DMS79 (cell line): ENCODE measurements around the gene CERS6.

ENCODE experiments used
- DNase-seq: peaks from one replicate; lab custom pipeline; 2025; lab: John Stamatoyannopoulos, UW

Gene CERS6

GRCh38 chr2:168573128-168573903, 117.2 kb downstream of the CERS6 start:
- DNase-seq: no peak

- DNase-seq: peak; percentile 77
Observed at GRCh38 chr2:168574856-168575630, 119.0 kb downstream of the CERS6 start.

- no peak for DNase-seq
Observed at GRCh38 chr2:168577885-168578284, 121.8 kb downstream of the CERS6 start.

GRCh38 chr2:168583064-168583709, 127.1 kb downstream of the CERS6 start:
- DNase-seq: no peak

- peak; percentile 79 for DNase-seq
Observed at GRCh38 chr2:168583710-168584521, 127.8 kb downstream of the CERS6 start.

- DNase-seq: peak; percentile 45
Observed at GRCh38 chr2:168584911-168585310, 128.8 kb downstream of the CERS6 start.

GRCh38 chr2:168585700-168586099, 129.6 kb downstream of the CERS6 start:
- no peak for DNase-seq

- peak; percentile 6 for DNase-seq
Observed at GRCh38 chr2:168587307-168587706, 131.2 kb downstream of the CERS6 start.

GRCh38 chr2:168589236-168590211, 133.5 kb downstream of the CERS6 start:
- no peak for DNase-seq

- DNase-seq: no peak
Observed at GRCh38 chr2:168592181-168592831, 136.2 kb downstream of the CERS6 start.

- no peak for DNase-seq
Observed at GRCh38 chr2:168593713-168594112, 137.6 kb downstream of the CERS6 start.

- DNase-seq: no peak
Observed at GRCh38 chr2:168594778-168595177, 138.7 kb downstream of the CERS6 start.

- no peak for DNase-seq
Observed at GRCh38 chr2:168596881-168597655, 141.0 kb downstream of the CERS6 start.

- DNase-seq: no peak
Observed at GRCh38 chr2:168599738-168600137, 143.7 kb downstream of the CERS6 start.

- DNase-seq: no peak
Observed at GRCh38 chr2:168600949-168601348, 144.9 kb downstream of the CERS6 start.

- DNase-seq: no peak
Observed at GRCh38 chr2:168601741-168602140, 145.7 kb downstream of the CERS6 start.

GRCh38 chr2:168602379-168602778, 146.3 kb downstream of the CERS6 start:
- DNase-seq: no peak

- no peak for DNase-seq
Observed at GRCh38 chr2:168602846-168603401, 146.9 kb downstream of the CERS6 start.

GRCh38 chr2:168603439-168603961, 147.4 kb downstream of the CERS6 start:
- DNase-seq: no peak
